H1 (cell line): ENCODE data around the gene SGPP2. TPM values are rescaled to one million over a fixed set of nuclear protein-coding genes. Genes with fewer than 3 reads are reported as not detected.

Experiments
- CEBPB ChIP-seq: IDR thresholded peaks from 2 replicates; pipeline ENCODE4 v1.6.1; 2012; ENCODE audit warnings: low read depth, low read length
- CTCF ChIP-seq, 3 experiments: IDR thresholded peaks; 1 replicate in 2 of 3; 2 replicates in 1 of 3; pipeline versions ENCODE4 v1.5.1 to v1.6.1; 2011; ENCODE audit warnings: low read length in 3 of 3, mild to moderate bottlenecking in 3 of 3, inconsistent platforms in 2 of 3, low read depth in 1 of 3, moderate library complexity in 1 of 3; ENCODE audit not compliant: insufficient read depth in 1 of 3; ENCODE audit errors: control extremely low read depth in 1 of 3
- E2F6 ChIP-seq: IDR thresholded peaks from 2 replicates; pipeline ENCODE4 v1.6.1; 2012; ENCODE audit warnings: inconsistent platforms
- GABPA ChIP-seq: IDR thresholded peaks from 2 replicates; pipeline ENCODE4 v1.6.1; 2011; ENCODE audit warnings: mild to moderate bottlenecking, low read length, moderate library complexity, borderline replicate concordance; ENCODE audit not compliant: insufficient read depth
- KDM1A ChIP-seq: fragments of 200-600, 300-600 bp; sonication (generic); IDR thresholded peaks from 2 replicates; pipeline ENCODE4 v1.7.1; 2016; ENCODE audit warnings: mild to moderate bottlenecking, low read length, borderline replicate concordance
- MAX ChIP-seq: IDR thresholded peaks from 2 replicates; pipeline ENCODE4 v1.6.1; 2012; ENCODE audit warnings: inconsistent platforms
- NRF1 ChIP-seq: IDR thresholded peaks from 2 replicates; pipeline ENCODE4 v1.6.1; 2011; ENCODE audit warnings: mild to moderate bottlenecking, low read depth, low read length, improper control_type of control experiment
- RBBP5 ChIP-seq: IDR thresholded peaks from 2 replicates; pipeline ENCODE4 v1.7.1; 2012; ENCODE audit warnings: low read depth, mild to moderate bottlenecking, inconsistent platforms, low read length, moderate library complexity, borderline replicate concordance
- SUZ12 ChIP-seq: fragments of 200-600 bp; sonication (generic); IDR thresholded peaks from 2 replicates; pipeline ENCODE4 v1.6.1; 2012; ENCODE audit warnings: mild to moderate bottlenecking, inconsistent platforms, low read length, moderate library complexity, mixed read lengths
- YY1 ChIP-seq: IDR thresholded peaks from 2 replicates; pipeline ENCODE4 v1.6.1; 2011; ENCODE audit warnings: low read depth, mild to moderate bottlenecking, low read length
- polyA plus RNA-seq, 7 experiments: library from polyadenylated mRNA; depleted of rRNA in 3 of 7; stranded (reverse) in 5 of 7; unstranded in 2 of 7; fragments of >200 nt in 5 of 7; fragments of 200-250 nt in 2 of 7; gene quantifications; 1 replicate in 5 of 7; 2 replicates in 1 of 7; 4 replicates in 1 of 7; pipeline versions ENCODE4 v1.2.1 to v1.2.3, GENCODE V29; 2011 to 2013; ENCODE audit warnings: missing spikeins in 2 of 7, mixed read lengths in 2 of 7
- total RNA-seq: library from RNA; stranded (reverse); fragmentation: NEBNext Ultra II Directional; extraction: Animal tissue kit (Norgen Biotek cat#: 25700); gene quantifications from 2 replicates; pipeline ENCODE4 v1.2.1, GENCODE V29; 2021

The SGPP2 gene
- total and polyA plus RNA-seq, 2 of the 8 experiments (the other 6 are each of a cell fraction or from before 2014, with no cell fraction given): 0.29 TPM; not detected in 1

DNA sequence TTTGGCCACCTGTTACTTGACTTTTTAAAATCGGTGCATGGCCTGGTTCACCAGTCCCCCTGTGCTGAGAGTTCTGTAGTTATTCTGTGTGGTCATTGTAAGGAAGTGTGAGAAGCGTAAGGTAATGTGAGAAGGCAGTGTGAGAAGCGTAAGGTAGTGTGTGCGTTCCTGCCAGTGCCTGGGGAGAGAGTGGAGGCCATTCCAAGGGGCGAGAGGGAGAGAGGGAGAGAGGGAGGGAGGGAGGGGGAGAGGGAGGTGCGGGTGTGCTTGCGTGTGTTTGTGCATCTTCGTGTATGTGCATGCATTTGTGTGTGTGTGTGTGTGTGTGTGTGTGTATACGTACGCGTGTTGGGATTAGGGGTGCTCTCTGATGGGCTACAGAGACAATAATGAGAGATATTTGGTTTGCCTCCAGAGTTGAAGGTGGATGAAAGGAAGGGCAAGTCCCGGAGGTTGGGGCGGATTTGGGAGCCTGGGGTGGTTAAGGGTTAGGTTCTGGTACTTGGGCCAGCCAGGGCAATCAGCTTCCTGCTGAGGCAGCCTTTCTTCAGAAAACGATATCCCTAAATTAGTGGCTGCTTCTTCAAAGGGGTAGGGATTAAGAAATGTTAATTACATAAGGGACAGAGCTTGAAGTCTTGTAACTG lies 53.7 kb downstream of the SGPP2 start (continued):
- TF ChIP-seq KDM1A (no peak), YY1 (0 out of 2 replicates have a peak, but pooled peaks have one; percentile 34), SUZ12 (no peak), GABPA (no peak), RBBP5 (no peak), MAX (no peak), CEBPB (no peak), NRF1 (no peak), E2F6 (no peak), CTCF (IDR thresholded peaks at IDR 0.05; ENCODE audit: control extremely low read depth in 1 of 3, insufficient read depth in 1 of 3, low read depth in 1 of 3, low read length in 3 of 3) (no peak)
